8988T (cell line): ENCODE results near the gene ZSWIM8.
A peak's percentile ranks its signal among the peaks of the same experiment; 100 is the strongest.
"Not testable (repeated sequence)": the region's sequence is repeated elsewhere in the genome, so short reads cannot be mapped to it uniquely, and the experiment has no call there.

Experiments used
- DNase-seq: peaks from one replicate; pipeline ENCODE4 v3.0.0; 2011

ZSWIM8 gene

DNA sequence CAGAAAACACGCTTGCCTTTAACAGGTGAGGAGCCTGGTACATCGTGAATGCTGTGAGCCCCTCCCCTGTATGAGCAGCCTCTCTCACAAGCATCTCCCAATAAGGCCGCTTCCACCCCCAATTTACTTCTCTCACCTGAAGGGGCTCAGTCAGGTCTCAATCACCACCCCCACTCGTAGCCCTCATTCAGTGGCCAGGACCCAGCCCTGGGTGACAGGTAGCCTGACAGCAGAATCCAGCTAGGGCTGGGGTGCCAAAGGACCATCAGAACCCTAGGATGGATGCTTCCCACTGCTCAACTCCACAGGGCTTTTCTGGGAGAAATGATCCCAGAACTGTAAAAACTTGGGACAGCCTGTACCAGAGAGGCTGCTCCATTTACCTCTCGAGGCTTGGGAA lies 32.4 kb downstream of the ZSWIM8 start:
- no peak for DNase-seq

DNA sequence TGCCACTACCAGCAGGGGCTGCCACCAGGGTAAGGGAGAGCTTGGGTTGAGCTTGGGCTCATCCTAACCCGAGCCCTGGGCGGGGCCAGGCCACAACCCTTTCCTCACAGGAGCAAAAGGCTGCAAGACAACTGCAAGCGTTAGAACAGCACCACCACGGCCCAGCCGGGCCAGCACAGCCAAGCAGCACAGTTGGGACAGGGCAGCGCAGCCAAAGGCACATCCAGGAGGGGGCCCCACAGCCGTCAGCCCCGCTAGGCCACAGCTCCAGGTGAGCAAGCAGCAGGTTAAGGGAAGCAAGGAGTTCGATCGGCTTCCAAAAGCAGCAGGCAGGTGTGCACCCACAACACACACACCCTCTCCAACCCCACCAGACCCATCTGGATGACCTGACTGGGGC lies 33.0 kb downstream of the ZSWIM8 start:
- DNase-seq = no peak

- no peak for DNase-seq
These were observed 33.7 kb downstream of the ZSWIM8 start for GRCh38 chr10:73819081-73819480.

DNA sequence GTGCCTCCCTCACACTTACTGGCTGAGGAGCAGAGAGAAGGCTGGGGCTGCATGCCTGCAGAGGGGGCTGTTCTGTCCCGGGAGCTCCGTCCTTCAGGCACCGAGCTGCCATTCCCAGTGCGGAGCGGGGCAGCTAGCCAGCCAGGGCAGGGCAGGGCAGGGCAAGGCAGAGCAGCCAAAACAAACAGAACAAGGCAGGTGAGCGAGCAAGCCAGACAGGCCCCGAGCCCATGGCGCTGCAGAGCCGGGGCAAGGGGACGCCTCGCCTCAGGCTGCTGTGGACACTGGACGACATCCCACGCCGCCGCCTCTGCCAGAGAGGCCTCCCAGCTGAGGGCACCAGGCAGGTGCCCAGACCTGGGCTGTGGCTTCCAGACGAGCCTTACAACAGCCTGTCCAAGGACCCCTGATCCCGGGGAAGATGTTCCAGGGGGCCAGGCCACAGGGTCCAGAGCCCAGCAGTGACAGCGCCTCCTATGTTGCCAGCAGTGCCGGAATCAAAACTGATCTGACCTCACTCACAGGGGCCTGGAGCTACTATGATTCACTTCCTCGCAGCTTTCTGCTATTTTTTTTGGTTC lies 34.2 kb downstream of the ZSWIM8 start:
- DNase-seq = no peak

DNA sequence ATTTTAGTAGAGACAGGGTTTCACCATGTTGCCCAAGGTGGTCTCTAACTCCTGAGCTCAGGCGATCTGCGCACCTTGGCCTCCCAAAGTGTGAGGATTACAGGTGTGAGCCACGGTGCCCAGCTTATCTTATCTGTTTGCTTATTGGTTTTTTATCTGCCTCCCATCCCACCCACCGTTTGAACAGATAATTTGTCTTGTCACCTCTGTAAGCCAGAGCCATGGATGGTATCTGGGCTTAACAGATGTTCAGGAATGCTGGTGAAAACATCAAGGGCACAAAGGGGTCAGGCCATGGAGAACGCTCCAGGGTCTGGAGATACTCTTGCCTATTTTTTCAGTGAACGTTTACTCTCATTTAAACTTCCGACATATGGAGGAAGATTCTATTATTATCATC lies 38.0 kb downstream of the ZSWIM8 start:
- DNase-seq = no peak

GRCh38 chr10:73824146-73824725 lies 38.8 kb downstream of the ZSWIM8 start:
- no peak for DNase-seq

GRCh38 chr10:73827346-73828089 lies 42.1 kb downstream of the ZSWIM8 start:
- no peak for DNase-seq

DNA sequence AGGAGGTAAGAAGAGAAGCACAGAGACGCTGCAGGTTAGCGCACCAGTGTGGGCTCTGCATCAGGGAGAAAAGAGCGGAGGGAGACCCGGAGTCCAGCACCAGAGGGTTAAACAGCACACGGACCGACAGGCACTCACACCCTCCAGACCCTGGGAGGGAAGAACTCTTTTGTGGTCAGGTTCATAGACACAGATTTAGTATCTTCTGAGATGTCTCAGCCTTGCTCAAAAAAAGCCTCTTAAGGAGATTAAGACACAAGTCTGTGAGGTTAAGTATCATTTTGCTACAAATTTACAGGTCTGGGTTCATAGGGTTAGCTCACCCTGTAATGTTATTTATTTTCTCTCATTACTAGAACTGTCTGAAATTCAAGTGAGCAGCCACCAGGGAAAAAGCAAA lies 42.8 kb downstream of the ZSWIM8 start:
- DNase-seq = no peak

- not testable (repeated sequence) for DNase-seq
These were observed 43.7 kb downstream of the ZSWIM8 start for GRCh38 chr10:73829090-73829489.

DNA sequence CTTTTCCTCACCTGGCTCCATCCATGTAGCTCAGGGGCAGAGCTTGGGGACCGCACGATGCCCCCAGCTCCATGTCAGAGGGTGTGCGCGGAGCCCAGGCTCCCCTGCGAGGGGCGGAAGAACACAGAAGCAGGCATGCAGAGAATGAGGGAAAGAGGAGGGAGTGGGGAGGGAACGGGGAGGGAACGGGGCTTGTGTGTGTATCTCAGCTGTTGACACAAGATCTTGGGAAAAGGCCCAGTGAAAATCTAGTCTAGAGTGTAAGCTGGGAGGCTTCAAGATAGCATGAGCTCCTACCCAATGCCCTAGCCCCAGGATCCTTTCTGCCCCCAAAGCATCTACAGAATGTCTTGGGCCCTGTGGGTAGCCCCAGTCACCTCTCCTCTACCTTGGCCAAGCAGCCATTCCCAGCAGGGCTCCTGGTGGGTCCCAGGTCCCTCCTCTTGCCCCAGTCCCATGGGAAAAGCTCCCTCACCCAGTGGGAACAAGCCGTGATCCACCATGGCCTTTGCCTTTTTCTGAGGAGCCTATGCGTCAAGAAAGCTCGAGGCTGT lies 51.1 kb downstream of the ZSWIM8 start:
- no peak for DNase-seq

GRCh38 chr10:73837072-73837471 lies 51.7 kb downstream of the ZSWIM8 start:
- DNase-seq = no peak

DNA sequence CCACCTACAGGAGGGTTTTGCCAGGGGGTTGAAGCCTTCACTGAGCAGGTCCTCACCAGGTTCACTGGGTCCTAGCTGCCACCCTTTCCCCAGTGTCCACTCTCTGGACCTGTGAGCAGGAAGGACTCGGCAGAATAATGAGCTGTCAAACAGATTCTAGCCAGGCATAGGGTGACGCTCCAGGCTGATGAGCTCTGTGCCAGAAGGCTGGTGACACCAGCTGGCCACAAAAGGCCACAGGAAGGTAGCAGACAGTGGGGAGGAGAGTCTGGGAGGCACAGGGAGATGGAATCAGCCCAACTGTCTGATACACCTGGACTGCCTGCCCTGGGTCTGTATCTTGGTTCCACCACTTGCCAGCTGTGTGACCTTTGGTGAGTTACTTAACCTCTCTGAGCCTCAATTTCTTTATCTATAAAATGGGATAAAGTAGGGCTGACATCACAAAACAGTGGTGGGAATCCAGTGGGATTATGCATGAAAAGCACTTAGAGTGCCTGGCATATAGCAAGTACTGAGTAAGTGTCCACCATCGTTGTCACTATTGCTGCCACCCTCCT lies 52.7 kb downstream of the ZSWIM8 start:
- DNase-seq = no peak

DNA sequence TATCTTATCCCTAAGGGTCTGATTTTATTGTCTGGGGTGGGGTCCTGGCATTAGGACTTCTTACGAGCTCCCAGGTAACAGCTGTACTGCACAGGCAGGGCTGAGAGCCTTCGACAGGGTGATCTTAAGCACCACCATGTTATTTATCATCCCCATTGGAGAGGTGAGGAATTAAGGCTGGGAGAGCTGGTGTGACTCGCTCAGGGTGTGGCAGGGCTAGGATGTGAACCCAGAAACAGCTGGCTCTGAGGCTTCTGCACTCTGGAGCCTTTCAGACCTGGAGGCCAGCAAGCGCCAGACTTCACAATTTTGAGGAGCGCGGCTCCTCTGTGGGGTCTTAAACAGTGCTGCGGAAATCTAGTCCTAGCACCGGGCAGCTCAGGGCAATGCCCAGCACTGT lies 53.4 kb downstream of the ZSWIM8 start:
- no peak for DNase-seq

- no peak for DNase-seq
These were observed 54.0 kb downstream of the ZSWIM8 start for GRCh38 chr10:73839276-73839966.

DNA sequence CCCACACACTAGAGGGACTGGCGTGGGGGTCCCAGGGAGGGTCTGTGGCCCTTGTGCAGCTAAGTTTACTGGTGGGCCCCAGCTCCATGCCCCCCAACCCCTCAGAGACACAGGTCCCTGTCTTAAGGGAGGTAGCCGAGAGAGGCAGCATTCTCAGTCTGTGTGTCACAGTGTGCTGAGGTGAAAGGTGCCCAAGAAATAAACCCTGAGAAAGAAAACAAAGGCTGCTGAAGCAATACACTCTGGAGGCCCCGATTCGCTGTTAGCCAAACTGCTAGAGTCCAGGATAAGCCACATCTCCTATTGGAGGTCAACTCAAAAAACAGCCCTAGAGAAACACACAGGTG lies 54.6 kb downstream of the ZSWIM8 start:
- no peak for DNase-seq

GRCh38 chr10:73840403-73841060 lies 55.1 kb downstream of the ZSWIM8 start:
- no peak for DNase-seq

DNA sequence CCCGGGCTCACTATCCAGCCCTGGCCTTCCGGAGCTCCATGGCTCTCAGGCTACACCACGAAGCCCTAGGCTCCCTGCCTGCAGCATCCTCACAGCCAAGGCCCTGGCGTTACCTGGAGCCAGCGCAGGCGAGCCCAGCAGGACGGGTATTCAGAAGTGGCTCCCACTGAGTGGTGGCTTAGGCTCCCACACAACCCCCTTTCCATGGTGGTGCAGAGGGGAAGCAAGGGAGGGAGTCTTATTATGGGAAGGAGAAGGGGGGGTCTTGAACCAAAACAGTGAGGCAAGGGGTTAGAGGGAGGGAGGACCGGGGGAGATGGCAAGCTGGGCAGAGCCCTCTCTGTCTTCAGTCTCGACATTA lies 55.6 kb downstream of the ZSWIM8 start:
- DNase-seq = no peak

DNA sequence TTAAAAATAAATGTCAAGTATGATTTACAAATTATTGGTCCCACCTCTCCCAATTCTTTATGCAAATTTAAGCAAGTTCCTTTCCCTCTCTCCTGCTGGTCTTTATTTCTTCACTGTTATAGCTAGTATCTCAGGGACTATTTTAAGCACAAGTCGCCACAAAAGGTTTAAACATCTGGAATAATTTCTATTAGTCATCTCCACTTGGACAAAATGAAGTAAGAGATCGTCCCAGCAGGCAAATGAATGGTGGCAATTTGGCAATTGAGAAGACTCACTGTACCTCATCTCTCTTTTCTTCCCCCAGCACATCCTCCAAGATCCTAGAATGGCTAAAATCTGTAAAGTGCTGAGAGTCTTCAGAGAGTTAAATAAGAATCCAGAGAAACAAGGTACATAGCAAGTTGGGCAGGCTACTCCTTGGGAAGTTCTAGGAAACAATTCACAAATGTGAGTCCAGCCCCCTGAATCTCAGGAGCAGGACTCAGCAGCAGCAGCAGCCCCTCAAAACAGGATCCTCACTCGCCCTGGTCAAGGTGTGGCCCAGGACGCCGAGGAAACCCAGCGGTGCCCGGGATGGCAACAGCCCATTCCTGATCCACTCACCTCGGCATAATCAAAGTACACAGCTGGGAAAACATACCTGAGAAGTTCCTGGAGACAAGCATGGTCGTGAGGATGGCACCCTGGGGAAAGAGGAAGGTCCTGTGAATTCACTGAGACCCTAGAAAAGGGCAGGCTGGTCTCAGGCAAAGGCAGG lies 56.3 kb downstream of the ZSWIM8 start:
- no peak for DNase-seq

DNA sequence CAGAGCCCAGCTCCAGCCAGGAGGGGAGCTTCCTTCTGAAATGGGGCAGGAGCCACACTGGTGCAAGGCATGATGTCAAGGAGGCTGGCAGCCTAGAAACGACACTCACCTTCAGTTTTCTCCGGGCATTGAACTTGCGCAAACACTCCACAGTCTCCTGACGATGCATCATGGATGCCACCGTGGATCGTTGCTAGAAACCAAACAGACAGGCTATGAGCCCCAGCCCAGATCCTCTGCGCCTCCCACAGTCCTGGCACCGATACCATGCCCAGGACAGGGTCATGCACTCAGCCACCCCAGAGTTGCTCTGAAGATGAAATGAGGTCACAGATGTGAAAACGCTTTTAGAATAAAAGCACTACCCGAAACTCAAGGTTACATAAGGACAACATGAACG lies 56.9 kb downstream of the ZSWIM8 start:
- DNase-seq = no peak

- DNase-seq = no peak
These were observed 57.9 kb downstream of the ZSWIM8 start for GRCh38 chr10:73843261-73843660.

DNA sequence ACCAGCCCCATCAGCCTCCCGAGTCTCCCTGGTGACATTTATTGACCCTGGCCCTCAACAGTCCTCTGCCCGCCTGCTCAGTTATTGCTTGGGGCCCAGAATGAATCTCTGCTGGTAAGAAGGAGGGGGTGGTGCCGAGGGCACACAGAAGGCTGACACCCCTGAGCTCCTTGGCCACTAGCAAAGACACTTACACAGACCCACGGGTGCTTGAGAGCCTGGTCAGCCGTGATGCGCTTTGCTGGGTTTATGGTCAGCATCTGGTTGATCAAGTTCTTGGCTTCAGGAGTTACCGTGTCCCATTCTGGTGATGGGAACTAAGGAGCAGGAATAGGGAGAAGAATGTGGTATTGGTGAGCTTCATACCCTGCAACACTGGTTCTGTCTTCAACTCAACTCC lies 61.6 kb downstream of the ZSWIM8 start:
- DNase-seq = no peak

DNA sequence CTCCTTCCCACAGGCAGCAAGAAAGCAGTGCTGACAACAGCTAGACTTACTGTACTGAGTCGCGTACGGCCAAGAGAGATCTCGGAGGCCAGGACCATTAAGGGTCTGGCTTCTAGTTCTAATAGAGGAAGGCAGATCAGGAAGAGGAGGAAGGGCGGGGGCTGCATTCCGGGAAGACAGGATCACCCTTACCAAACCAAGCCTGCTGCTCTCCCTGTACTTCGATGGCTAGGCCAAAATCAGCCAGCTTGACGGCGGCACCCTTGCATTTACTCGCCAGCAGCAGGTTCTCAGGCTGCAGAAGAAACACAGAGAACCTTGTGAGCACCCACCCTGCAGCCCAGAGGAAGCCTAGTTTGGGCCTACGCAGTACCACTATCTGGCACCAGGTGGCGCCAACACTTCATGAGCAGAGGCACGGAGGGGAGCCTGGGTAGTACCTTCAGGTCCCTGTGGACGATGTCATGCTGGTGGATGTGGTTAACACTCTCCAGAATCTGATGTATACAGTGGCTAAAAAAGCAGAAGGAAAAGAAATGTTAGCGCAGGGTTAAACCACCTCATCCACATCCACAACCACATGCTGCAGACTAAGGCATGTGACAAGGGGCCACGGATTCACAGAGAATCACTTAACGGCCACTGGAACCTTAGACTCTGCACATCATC lies 63.5 kb downstream of the ZSWIM8 start:
- peak; percentile 95 for DNase-seq
